Mesothelial cell of epicardium (in vitro differentiated cells): ENCODE data around the gene RNF212B. TPM values are rescaled to one million over a fixed set of nuclear protein-coding genes. Genes with fewer than 3 reads are reported as not detected.

Experiments
- DNase-seq, 2 experiments: peaks; one replicate each; pipeline ENCODE4 v3.0.0; 2021; ENCODE audit warnings: low spot score in 2 of 2; ENCODE audit not compliant: unreplicated experiment in 2 of 2
- H3K27ac Mint-ChIP-seq: 2 replicates; pipeline ENCODE4 v1.8.0; 2021; ENCODE audit warnings: mixed read lengths
- H3K27me3 Mint-ChIP-seq: 2 replicates; pipeline ENCODE4 v1.8.0; 2021; ENCODE audit warnings: low read depth, mixed read lengths
- H3K36me3 Mint-ChIP-seq: 2 replicates; pipeline ENCODE4 v1.8.0; 2021; ENCODE audit warnings: mixed read lengths
- H3K4me1 Mint-ChIP-seq: 2 replicates; pipeline ENCODE4 v1.8.0; 2021; ENCODE audit warnings: mixed read lengths
- H3K4me3 Mint-ChIP-seq: 2 replicates; pipeline ENCODE4 v1.8.0; 2021; ENCODE audit warnings: mild to moderate bottlenecking, moderate library complexity, mixed read lengths
- H3K9me3 Mint-ChIP-seq: 2 replicates; pipeline ENCODE4 v1.8.0; 2021; ENCODE audit warnings: mixed read lengths
- total RNA-seq: library from RNA; stranded (reverse); gene quantifications from 3 replicates; pipeline ENCODE4 v1.2.1, GENCODE V29; 2021
- TF ChIP-seq, protein P1 (sequence below): fragments of 200-600 bp; sonication (generic); IDR thresholded peaks from one replicate; pipeline ENCODE4 v1.5.0; 2021; ENCODE audit warnings: antibody characterized with exemption; ENCODE audit not compliant: unreplicated experiment

RNF212B gene
- total RNA-seq, 1 donor from 2014 or later, result not detected

DNA sequence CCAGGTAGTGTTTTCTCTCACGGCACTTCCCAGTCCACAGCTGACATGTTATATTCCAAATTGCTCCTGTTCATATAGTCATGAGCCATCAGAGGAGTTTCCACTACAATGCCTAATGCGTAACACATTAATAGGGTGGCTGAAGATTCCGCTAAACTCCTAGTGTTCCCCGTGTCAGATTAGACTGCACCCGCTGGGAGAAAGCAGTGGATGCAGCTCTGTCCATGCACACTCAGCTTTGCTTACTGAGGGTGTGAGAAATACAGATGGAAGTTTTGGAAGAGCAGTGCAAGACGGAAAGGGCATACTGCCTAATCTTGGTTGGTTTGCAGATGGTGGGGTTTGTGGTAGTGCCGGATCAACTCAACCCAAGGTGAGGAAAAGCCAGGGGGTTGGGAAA is 59.4 kb downstream of the RNF212B start:
- H3K36me3 Mint-ChIP-seq, result no peaks in the 10 kb centered on the region
- H3K27me3 Mint-ChIP-seq, result peaks cover 16% of the 10 kb centered on the region
- TF ChIP-seq, protein P1, sequence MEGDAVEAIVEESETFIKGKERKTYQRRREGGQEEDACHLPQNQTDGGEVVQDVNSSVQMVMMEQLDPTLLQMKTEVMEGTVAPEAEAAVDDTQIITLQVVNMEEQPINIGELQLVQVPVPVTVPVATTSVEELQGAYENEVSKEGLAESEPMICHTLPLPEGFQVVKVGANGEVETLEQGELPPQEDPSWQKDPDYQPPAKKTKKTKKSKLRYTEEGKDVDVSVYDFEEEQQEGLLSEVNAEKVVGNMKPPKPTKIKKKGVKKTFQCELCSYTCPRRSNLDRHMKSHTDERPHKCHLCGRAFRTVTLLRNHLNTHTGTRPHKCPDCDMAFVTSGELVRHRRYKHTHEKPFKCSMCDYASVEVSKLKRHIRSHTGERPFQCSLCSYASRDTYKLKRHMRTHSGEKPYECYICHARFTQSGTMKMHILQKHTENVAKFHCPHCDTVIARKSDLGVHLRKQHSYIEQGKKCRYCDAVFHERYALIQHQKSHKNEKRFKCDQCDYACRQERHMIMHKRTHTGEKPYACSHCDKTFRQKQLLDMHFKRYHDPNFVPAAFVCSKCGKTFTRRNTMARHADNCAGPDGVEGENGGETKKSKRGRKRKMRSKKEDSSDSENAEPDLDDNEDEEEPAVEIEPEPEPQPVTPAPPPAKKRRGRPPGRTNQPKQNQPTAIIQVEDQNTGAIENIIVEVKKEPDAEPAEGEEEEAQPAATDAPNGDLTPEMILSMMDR, result no peak
- peaks cover 24% of the 10 kb centered on the region for H3K4me1 Mint-ChIP-seq
- no peak for DNase-seq
- H3K9me3 Mint-ChIP-seq, result no peaks in the 10 kb centered on the region
- H3K27ac Mint-ChIP-seq, result no peak overlapping the region
- H3K4me3 Mint-ChIP-seq, result no peak overlapping the region

DNA sequence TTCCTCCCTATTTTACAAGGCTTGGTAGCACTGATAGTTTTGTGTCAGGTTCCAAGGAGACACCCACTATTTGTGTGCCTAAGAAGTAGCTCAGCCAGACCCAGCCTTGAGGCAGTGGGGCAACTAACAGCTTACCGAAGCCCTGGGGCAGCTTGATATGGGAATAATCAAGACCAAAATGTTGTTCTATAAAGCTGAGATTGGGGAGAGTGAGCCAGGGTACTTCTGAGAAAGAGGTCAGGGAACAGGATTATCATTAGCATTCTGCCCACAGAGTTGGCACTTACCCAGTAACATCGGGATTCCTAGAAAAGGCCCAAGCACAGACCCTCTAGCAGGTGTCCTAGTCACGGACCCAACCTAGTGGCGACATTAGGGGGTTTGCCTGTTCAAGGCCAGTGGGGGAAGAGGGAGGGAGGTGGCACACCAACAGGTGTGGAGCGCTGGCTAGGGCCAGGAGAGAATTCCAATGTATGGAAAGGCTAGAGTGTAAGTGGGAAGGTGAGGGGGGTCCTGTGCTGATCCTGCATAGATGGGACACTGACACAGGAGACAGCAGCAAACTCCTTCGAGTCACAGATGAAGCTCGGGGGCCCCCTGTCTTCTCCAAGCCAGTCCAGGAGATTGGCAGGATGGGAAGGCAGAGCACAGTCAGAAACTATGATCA is 60.0 kb downstream of the RNF212B start:
- no peak overlapping the region for H3K4me3 Mint-ChIP-seq
- no peaks in the 10 kb centered on the region for H3K9me3 Mint-ChIP-seq
- no peaks in the 10 kb centered on the region for H3K36me3 Mint-ChIP-seq
- peaks cover 16% of the 10 kb centered on the region for H3K27me3 Mint-ChIP-seq
- peaks cover 24% of the 10 kb centered on the region for H3K4me1 Mint-ChIP-seq
- DNase-seq, result no peak
- TF ChIP-seq, protein P1, result no peak
- no peak overlapping the region for H3K27ac Mint-ChIP-seq

DNA sequence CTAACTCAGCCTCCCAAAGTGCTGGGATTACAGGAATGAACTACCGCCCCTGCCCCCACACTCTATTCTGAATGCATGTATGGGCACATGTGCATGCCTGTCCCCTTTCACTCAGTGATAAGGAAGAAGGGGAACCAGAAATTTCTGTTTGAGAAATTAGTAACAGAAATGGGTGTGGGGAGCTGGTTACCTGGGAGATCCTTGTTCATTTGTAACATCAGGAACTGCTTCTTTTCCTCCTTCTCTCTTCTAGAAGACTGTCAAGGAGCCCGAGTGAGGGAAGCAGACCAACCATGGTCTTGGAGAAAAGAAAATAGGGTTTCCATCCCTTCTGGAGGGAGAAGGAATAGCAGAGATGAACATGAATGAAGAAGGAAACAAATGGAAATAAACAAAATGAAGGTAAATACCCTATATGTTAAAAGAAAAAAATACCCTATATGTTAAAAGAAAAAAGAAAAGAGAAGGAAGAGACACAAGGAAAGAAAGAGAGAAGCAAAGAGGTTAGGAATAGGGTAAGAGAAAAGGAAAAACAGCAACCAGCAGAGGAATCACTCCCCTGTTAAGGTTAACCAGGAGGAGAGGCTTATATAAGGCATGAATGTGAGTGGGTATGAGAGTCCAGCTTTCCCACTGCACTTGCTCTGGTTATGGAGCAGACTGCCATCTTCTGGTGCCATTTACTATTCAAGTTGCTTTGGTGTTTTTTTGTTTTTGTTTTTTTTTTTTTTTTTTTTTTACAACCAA is 61.6 kb downstream of the RNF212B start:
- Mint-ChIP-seq H3K4me1 (peaks cover 24% of the 10 kb centered on the region), H3K36me3 (no peaks in the 10 kb centered on the region), H3K27ac (peak overlapping the region; percentile 88), H3K4me3 (peak overlapping the region; percentile 33), H3K27me3 (peaks cover 4% of the 10 kb centered on the region), H3K9me3 (no peaks in the 10 kb centered on the region)
- no peak for DNase-seq
- TF ChIP-seq, protein P1, result no peak

DNA sequence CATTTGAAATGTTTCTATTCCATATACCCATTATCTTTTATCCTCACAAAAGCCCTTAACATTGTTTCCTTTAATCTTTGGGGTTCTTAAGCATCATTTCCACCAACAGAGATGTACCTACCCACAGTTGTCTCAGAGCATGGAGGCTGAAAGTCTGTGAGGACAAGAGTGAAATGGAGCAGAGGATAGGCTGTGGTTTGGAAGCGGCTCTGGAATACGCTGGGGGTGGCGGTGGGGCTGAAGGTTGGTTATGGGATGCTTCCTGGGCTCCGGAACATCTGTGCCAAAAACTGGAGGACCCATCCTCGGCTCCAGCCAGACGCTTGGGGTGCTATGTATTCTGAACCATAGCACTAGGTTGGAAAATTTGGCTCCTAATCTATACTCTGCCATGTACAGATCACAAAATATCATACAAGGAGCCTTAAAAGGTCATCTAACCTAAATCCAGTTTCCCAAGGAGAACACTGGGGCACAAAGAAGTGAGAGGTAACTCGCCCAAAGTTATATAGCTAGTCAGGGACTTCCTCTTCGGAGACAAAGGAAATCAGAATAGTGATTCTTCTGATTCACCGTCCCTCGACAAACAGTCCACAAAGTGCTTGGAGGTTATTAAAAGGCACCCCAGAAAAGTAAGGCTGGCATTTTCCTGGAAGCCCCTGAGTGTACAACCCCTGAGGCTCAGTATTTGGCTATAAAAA is 62.4 kb downstream of the RNF212B start:
- TF ChIP-seq, protein P1, result no peak
- no peak for DNase-seq
- H3K27me3 Mint-ChIP-seq, result peaks cover 1% of the 10 kb centered on the region
- H3K4me1 Mint-ChIP-seq, result peaks cover 21% of the 10 kb centered on the region
- no peaks in the 10 kb centered on the region for H3K36me3 Mint-ChIP-seq
- H3K27ac Mint-ChIP-seq, result peak overlapping the region; percentile 99
- peak overlapping the region; percentile 91 for H3K4me3 Mint-ChIP-seq
- H3K9me3 Mint-ChIP-seq, result no peaks in the 10 kb centered on the region

DNA sequence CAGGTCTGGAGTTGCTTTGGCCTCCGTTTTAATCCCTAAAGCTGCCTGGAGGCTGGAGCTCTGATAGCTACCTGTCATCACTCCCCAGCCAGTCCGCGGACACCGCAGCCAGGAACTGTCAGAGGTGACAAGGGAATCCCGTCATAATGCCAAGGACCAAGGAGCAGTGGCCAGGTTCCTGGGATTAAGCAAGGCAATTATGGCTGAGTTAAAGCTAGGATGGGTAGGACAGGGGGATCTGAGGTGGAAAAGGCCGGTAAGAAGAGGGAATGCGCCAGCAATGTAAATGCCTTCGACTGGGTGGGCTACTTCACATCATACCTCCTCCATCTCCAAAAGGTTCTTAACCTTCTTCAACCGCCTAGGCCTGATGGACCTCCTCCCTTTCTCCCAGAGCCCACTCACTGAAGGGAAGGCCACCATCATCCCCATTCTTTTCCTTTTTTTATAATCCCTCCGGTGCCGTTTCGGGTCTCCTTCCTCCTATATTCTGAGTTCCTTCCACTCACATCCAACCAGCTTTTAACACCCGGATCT is 63.0 kb downstream of the RNF212B start:
- DNase-seq, result no peak
- peak overlapping the region; percentile 99 for H3K27ac Mint-ChIP-seq
- peaks cover 22% of the 10 kb centered on the region for H3K4me1 Mint-ChIP-seq
- no peaks in the 10 kb centered on the region for H3K36me3 Mint-ChIP-seq
- H3K9me3 Mint-ChIP-seq, result no peaks in the 10 kb centered on the region
- H3K4me3 Mint-ChIP-seq, result peak overlapping the region; percentile 91
- TF ChIP-seq, protein P1, result no peak
- no peaks in the 10 kb centered on the region for H3K27me3 Mint-ChIP-seq
